Ishikawa (cell line): Measurements from ENCODE around the gene ORMDL1.

Experiments used
- CREB1 ChIP-seq: IDR thresholded peaks from 2 replicates; pipeline ENCODE4 v1.6.1; 2012; ENCODE audit warnings: low read depth
- EGR1 ChIP-seq: IDR thresholded peaks from 2 replicates; pipeline ENCODE4 v1.6.1; 2012
- EP300 ChIP-seq: IDR thresholded peaks from 2 replicates; pipeline ENCODE4 v1.6.1; 2012; ENCODE audit warnings: borderline replicate concordance
- FOXM1 ChIP-seq: IDR thresholded peaks from 2 replicates; pipeline ENCODE4 v1.6.1; 2012; ENCODE audit warnings: low read depth, borderline replicate concordance
- NFIC ChIP-seq: IDR thresholded peaks from 2 replicates; pipeline ENCODE4 v1.6.1; 2012
- RAD21 ChIP-seq: IDR thresholded peaks from 2 replicates; pipeline ENCODE4 v1.6.1; 2012; ENCODE audit warnings: low read depth
- REST ChIP-seq: IDR thresholded peaks from 2 replicates; pipeline ENCODE4 v1.6.1; 2012; ENCODE audit warnings: low read depth, mild to moderate bottlenecking
- TAF1 ChIP-seq: IDR thresholded peaks from 2 replicates; pipeline ENCODE4 v1.6.1; 2012; ENCODE audit warnings: low read depth, mild to moderate bottlenecking
- TCF12 ChIP-seq: IDR thresholded peaks from 2 replicates; pipeline ENCODE4 v1.6.1; 2012; ENCODE audit warnings: low read depth
- TEAD4 ChIP-seq: IDR thresholded peaks from 2 replicates; pipeline ENCODE4 v1.6.1; 2012
- USF1 ChIP-seq: IDR thresholded peaks from 2 replicates; pipeline ENCODE4 v1.6.1; 2012
- YY1 ChIP-seq: IDR thresholded peaks from 2 replicates; pipeline ENCODE4 v1.6.1; 2012; ENCODE audit warnings: low read depth
- ZBTB7A ChIP-seq: IDR thresholded peaks from 2 replicates; pipeline ENCODE4 v1.6.1; 2012; ENCODE audit warnings: low read depth

The ORMDL1 gene

GRCh38 chr2:189726849-189727248, 57.3 kb downstream of the ORMDL1 start:
- TF ChIP-seq TEAD4 (no peak), TCF12 (no peak), RAD21 (no peak), EGR1 (no peak), TAF1 (no peak)

GRCh38 chr2:189726271-189726670, 57.9 kb downstream of the ORMDL1 start:
- TF ChIP-seq TAF1 (no peak), CREB1 (no peak), REST (no peak), FOXM1 (no peak), EP300 (no peak), YY1 (no peak), EGR1 (no peak), ZBTB7A (no peak), RAD21 (no peak), USF1 (no peak), TEAD4 (no peak), NFIC (no peak)

GRCh38 chr2:189723192-189723591, 60.9 kb downstream of the ORMDL1 start:
- no peak for TF ChIP-seq YY1
